ENCODE measurements around the gene ZNF532.
"Not testable (repeated sequence)": the region's sequence is repeated elsewhere in the genome, so short reads cannot be mapped to it uniquely, and the experiment has no call there.

ZNF532 gene

GRCh38 chr18:59011786-59012185 lies 147.1 kb downstream of the ZNF532 start:
- DNase-seq, result no peak

GRCh38 chr18:59012815-59013705 lies 148.4 kb downstream of the ZNF532 start:
- DNase-seq, result no peak

- DNase-seq, result no peak
Observed at GRCh38 chr18:59013744-59014143, 149.1 kb downstream of the ZNF532 start.

GRCh38 chr18:59015531-59016152 lies 151.0 kb downstream of the ZNF532 start:
- no peak for DNase-seq

GRCh38 chr18:59021500-59021899 lies 156.8 kb downstream of the ZNF532 start:
- DNase-seq, result peak; percentile 47

GRCh38 chr18:59022167-59022945 lies 157.7 kb downstream of the ZNF532 start:
- no peak for DNase-seq

GRCh38 chr18:59024829-59025228 lies 160.2 kb downstream of the ZNF532 start:
- DNase-seq, result no peak

GRCh38 chr18:59025532-59025931 lies 160.9 kb downstream of the ZNF532 start:
- DNase-seq, result not testable (repeated sequence)

GRCh38 chr18:59026364-59026763 lies 161.7 kb downstream of the ZNF532 start:
- DNase-seq, result no peak

GRCh38 chr18:59026831-59027410 lies 162.2 kb downstream of the ZNF532 start:
- DNase-seq, result no peak

GRCh38 chr18:59029663-59030429 lies 165.2 kb downstream of the ZNF532 start:
- no peak for DNase-seq

- DNase-seq, result no peak
Observed at GRCh38 chr18:59032308-59032707, 167.6 kb downstream of the ZNF532 start.

- peak; percentile 76 for DNase-seq
Observed at GRCh38 chr18:59033359-59033758, 168.7 kb downstream of the ZNF532 start.

- DNase-seq, result no peak
Observed at GRCh38 chr18:59033974-59034373, 169.3 kb downstream of the ZNF532 start.

GRCh38 chr18:59035591-59035990 lies 170.9 kb downstream of the ZNF532 start:
- no peak for DNase-seq
